Osteoblast (primary cell): ENCODE data around the gene FUT3. TPM values are rescaled to one million over a fixed set of nuclear protein-coding genes. Genes with fewer than 3 reads are reported as not detected.

Source experiments
- DNase-seq: peaks from one replicate; pipeline ENCODE4 v3.0.0; 2011; ENCODE audit warnings: low spot score, mixed read lengths; ENCODE audit not compliant: insufficient read length; ENCODE audit errors: missing footprints
- H2AFZ ChIP-seq: 2 replicates; pipeline ENCODE4 v1.6.0; 2011; ENCODE audit warnings: mild to moderate bottlenecking, low read length
- H3K27ac ChIP-seq: 2 replicates; pipeline ENCODE4 v1.5.1; 2011; ENCODE audit warnings: mild to moderate bottlenecking, low read depth, low read length, moderate library complexity
- H3K27me3 ChIP-seq: 2 replicates; pipeline ENCODE4 v1.6.0; 2012; ENCODE audit warnings: mild to moderate bottlenecking, control low read depth, inconsistent platforms, low read length, moderate library complexity; ENCODE audit not compliant: insufficient read depth
- H3K36me3 ChIP-seq: 2 replicates; pipeline ENCODE4 v1.5.1; 2011; ENCODE audit warnings: mild to moderate bottlenecking, low read length, control low read depth, moderate library complexity; ENCODE audit not compliant: insufficient read depth
- H3K4me1 ChIP-seq: 2 replicates; pipeline ENCODE4 v1.5.1; 2011; ENCODE audit warnings: mild to moderate bottlenecking, low read length, control low read depth, moderate library complexity; ENCODE audit not compliant: insufficient read depth
- H3K4me2 ChIP-seq: 2 replicates; pipeline ENCODE4 v1.6.0; 2011; ENCODE audit warnings: mild to moderate bottlenecking, low read length; ENCODE audit not compliant: insufficient read depth
- H3K4me3 ChIP-seq: fragments of 200-600 bp; sonication (generic); 3 replicates; pipeline ENCODE4 v1.5.1; 2012; ENCODE audit warnings: mild to moderate bottlenecking, low read length, inconsistent platforms; ENCODE audit not compliant: insufficient read depth
- H3K79me2 ChIP-seq: 2 replicates; pipeline ENCODE4 v1.6.0; 2012; ENCODE audit warnings: mild to moderate bottlenecking, low read length, control low read depth, inconsistent platforms; ENCODE audit not compliant: insufficient read depth
- H3K9me3 ChIP-seq: 2 replicates; pipeline ENCODE4 v1.5.1; 2011; ENCODE audit warnings: low read depth, low read length, control low read depth
- H4K20me1 ChIP-seq: 2 replicates; pipeline ENCODE4 v1.6.0; 2012; ENCODE audit warnings: mild to moderate bottlenecking, low read length, control low read depth; ENCODE audit not compliant: insufficient read depth
- CTCF ChIP-seq: IDR thresholded peaks from 2 replicates; pipeline ENCODE4 v1.5.1; 2011; ENCODE audit warnings: mild to moderate bottlenecking, low read depth, low read length, moderate library complexity; ENCODE audit errors: extremely low read depth
- total RNA-seq: library from RNA; depleted of rRNA; stranded (reverse); fragments of >200 nt; gene quantifications from 2 replicates; pipeline ENCODE4 v1.2.3, GENCODE V29; 2012

FUT3 gene
- total RNA-seq, 1 donor, result not detected

GRCh38 chr19:5893907-5894703 is 42.9 kb upstream of the FUT3 start:
- Histone ChIP-seq H3K79me2 (peaks cover 18% of the 10 kb centered on the region), H3K4me1 (peaks cover 4% of the 10 kb centered on the region), H3K27me3 (peaks cover 24% of the 10 kb centered on the region), H3K9me3 (no peaks in the 10 kb centered on the region), H3K36me3 (peaks cover 4% of the 10 kb centered on the region), H2AFZ (no peak overlapping the region), H3K27ac (no peak overlapping the region), H3K4me3 (no peak overlapping the region), H3K4me2 (no peak overlapping the region), H4K20me1 (peaks cover 36% of the 10 kb centered on the region)
- DNase-seq, result peak; percentile 81
- TF ChIP-seq CTCF, result no peak

GRCh38 chr19:5893296-5893903 is 42.2 kb upstream of the FUT3 start:
- Histone ChIP-seq H3K27ac (no peak overlapping the region), H3K4me2 (no peak overlapping the region), H2AFZ (no peak overlapping the region), H3K9me3 (no peaks in the 10 kb centered on the region), H3K36me3 (peaks cover 4% of the 10 kb centered on the region), H3K27me3 (peaks cover 24% of the 10 kb centered on the region), H3K79me2 (peaks cover 14% of the 10 kb centered on the region), H4K20me1 (peaks cover 32% of the 10 kb centered on the region), H3K4me1 (peaks cover 4% of the 10 kb centered on the region), H3K4me3 (no peak overlapping the region)
- no peak for TF ChIP-seq CTCF
- DNase-seq, result peak; percentile 57

GRCh38 chr19:5892772-5893275 is 41.6 kb upstream of the FUT3 start:
- H3K27me3 ChIP-seq, result peaks cover 24% of the 10 kb centered on the region
- peaks cover 4% of the 10 kb centered on the region for H3K4me1 ChIP-seq
- H3K4me3 ChIP-seq, result no peak overlapping the region
- peaks cover 27% of the 10 kb centered on the region for H4K20me1 ChIP-seq
- H2AFZ ChIP-seq, result no peak overlapping the region
- peaks cover 4% of the 10 kb centered on the region for H3K36me3 ChIP-seq
- H3K27ac ChIP-seq, result no peak overlapping the region
- peak; percentile 46 for DNase-seq
- peaks cover 9% of the 10 kb centered on the region for H3K79me2 ChIP-seq
- no peak overlapping the region for H3K4me2 ChIP-seq
- H3K9me3 ChIP-seq, result no peaks in the 10 kb centered on the region
- no peak for TF ChIP-seq CTCF
